HG02759 (cell line): ENCODE results near the gene LMNA.
"Not testable (repeated sequence)": the region's sequence is repeated elsewhere in the genome, so short reads cannot be mapped to it uniquely, and the experiment has no call there.

ENCODE experiments used
- ATAC-seq: cut with Tn5 transposase; IDR thresholded peaks from one replicate; pipeline ENCODE4 v1.9.1; 2021; ENCODE audit warnings: mild to moderate bottlenecking, moderate library complexity; ENCODE audit not compliant: unreplicated experiment

The LMNA gene

DNA sequence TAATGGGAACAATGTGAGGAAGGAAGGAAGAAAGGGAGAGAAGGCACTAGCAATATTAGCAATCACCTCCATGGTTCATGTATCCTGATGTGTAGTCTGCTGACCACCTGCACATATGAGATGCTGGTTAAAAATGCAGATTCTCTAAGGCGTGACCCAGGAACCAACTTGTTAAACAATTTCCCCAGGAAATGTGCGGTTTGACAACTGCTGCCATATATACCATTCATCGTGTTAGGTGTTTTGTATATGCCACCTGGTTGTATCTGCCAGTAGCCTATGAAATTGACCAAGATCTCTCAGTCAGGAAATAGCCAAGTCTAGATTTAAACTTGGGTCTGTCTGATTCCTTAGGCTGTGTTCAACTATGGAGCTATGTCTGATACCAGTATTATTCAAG is 43.0 kb downstream of the LMNA start:
- no peak for ATAC-seq

DNA sequence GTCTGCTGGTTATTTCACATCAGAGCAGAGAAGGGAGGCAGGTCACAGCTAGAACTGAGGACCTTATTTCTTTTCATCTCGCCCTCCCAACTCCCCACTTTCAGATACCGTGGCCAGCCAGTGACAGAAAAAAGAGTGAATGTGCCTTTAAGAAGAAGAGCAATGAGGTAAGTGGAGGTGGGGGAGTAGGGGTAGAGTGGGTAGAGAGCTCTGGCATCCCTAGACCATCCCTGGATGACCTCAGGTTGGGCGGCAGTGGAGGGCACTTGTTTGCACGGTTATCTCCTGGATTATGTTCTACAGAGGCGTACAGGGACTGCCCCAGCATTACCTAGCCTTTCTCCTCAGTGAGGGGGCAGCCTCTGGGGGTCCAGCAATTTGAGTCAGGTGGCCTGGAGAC is 43.5 kb downstream of the LMNA start:
- ATAC-seq: no peak

DNA sequence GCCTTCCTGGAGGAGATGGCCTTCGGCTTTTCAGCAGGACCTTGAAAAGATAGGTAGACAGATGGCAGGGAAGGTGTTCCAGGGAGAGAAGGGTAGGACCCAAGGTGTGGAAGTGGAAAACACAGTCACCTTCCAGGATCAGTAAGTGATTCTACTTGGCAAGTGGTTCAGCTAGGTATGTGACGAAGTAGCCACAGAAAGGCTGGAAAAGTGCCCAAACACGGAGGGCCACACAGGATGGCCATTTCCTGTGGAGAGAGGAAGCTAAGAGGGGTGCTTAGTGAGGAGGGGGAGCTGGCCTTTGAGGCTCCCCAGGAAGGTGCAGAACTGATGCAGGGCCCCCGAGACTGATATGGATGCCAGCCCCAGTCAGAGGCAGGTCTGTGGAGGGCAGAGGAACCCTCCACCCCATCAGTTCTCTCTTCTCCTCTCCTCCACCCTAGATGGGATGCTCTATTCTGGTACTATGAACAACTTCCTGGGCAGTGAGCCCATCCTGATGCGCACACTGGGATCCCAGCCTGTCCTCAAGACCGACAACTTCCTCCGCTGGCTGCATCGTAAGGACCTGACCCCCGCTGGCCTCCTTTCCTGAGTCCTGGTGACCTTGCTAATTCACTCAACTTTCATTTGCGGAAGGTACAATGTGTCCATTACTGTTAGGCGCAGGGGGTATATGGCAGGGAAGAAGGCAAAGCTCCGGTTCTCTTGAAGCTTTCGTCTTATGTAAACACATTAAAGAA is 45.7 kb downstream of the LMNA start:
- no peak for ATAC-seq

DNA sequence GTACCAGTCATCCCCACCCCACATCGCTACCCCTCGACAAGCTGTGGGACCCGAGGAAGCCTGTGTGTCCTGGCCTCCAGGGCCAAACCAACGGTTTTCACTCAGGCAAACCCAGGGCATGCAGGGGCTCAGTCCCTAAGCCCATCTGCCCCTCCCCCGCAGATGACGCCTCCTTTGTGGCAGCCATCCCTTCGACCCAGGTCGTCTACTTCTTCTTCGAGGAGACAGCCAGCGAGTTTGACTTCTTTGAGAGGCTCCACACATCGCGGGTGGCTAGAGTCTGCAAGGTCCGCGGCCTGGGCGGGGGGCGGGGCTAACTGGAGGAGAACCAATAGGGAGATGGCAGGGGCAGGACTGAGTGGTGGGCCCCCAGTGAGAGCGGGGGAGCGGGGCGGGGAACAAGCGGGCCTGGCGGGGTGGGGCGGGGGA is 46.2 kb downstream of the LMNA start:
- ATAC-seq: no peak

DNA sequence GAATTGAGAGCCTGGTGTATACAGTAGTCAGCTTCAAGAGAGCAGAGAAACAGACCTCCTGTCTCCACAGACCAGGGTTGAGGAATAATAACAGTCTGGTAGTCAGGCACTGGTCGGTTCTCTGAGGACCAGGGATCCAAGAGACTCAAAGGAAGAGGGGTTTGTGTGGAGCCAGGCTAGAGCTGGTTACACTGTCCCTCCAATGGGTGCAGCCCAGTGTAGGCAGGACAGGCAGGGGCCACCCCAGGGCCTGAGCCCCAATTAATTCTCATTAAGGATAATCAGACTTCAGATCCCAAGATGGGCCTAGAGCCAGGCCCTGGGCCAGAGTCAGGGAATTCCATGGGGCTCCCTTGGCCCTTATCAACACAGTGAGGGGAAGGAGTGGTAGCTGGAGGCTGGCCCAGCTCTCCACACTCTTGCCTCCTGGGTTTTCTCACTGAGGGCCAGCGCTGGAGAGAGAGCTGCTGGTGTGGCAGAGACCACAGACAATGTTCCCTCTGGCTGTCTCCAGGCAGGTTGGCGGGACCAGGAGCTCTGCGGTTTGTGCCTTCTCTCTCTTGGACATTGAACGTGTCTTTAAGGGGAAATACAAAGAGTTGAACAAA is 48.0 kb downstream of the LMNA start:
- no peak for ATAC-seq

DNA sequence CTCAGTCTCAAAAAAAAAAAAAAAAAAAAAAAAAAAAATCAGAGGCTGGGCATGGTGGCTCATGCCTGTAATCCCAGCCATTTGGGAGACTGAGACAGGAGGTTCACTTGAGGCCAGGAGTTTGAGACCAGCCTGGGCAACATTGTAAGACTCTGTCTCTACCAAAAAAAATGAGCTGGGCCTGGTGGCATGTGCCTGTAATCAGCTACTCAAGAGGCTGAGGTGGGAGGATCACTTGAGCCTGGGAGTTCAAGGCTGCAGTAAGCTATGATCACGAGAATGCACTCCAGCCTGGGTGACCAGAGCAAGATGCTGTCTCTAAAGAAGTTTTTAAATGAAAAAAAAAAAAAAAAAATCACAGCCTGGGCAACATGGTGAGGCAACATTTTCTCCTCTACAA is 49.2 kb downstream of the LMNA start:
- ATAC-seq: no peak

DNA sequence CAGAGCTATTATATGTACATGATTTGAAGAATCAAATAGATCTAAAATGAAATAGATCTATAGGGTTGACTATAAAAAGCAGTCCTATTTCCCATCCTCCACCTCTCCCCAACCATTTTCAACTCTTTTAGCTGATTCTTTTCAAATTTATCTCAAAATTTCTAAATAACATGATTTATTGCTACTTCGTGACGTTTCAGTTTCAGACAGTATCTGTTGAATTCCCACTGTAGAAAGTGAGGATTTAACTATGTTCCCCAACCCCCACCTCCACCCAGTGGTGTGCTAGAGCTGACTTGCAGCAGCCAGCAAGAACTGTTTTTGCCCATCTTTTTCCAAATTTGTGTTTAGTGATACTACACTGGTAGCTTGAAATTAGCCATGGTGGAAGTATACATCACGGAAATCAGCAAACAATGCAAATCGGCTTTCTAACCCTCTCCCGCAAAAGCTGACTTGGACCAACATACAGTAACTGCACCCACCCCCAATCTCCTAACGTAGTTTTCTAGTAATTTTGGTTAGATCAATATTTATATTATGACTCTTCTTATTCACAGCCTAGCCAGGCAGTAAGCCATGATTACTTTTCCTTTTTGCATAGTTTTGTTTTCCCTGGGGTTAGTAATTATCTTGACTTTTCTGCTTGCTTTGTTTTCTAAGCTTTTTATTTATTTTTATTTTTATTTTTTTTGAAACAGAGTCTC is 49.8 kb downstream of the LMNA start:
- no peak for ATAC-seq

DNA sequence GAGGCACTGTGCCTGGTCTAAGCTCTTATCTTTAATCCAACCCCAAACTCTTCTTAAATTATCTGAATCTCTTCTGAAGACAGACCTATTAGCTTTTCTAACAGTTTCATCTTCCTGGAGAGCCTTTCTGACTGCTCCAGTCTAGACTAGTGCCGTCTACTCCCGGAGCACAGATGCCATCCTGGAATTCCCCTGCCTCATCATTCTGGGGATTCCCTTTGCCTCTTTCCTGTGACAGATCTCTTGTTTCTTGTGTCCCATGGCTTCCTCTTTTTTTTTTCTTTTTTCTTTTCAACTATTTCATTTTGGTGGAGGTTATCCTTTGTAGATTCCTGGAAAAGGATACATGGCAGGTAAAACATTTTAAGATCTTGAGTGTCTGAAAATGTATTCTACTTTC is 50.6 kb downstream of the LMNA start:
- no peak for ATAC-seq

DNA sequence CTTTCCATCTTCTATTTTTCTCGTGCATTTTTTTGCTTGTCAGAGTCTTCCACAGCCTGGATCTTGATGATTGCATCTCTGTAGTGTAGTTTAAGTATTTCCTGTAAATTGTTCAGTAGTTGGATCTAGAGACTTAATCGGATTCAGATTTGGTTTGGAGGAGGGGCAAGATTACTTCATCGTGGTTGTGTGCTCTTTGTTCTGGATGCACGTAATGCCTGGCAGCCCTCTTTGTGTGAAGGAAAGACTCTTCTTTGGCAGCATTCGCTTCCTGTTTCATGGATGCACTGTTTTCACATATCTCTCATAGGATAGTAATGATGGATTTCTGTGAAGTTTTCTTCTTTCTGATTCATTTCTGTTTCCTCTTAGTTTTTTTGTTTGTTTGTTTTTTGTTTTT is 53.0 kb downstream of the LMNA start:
- ATAC-seq: no peak

DNA sequence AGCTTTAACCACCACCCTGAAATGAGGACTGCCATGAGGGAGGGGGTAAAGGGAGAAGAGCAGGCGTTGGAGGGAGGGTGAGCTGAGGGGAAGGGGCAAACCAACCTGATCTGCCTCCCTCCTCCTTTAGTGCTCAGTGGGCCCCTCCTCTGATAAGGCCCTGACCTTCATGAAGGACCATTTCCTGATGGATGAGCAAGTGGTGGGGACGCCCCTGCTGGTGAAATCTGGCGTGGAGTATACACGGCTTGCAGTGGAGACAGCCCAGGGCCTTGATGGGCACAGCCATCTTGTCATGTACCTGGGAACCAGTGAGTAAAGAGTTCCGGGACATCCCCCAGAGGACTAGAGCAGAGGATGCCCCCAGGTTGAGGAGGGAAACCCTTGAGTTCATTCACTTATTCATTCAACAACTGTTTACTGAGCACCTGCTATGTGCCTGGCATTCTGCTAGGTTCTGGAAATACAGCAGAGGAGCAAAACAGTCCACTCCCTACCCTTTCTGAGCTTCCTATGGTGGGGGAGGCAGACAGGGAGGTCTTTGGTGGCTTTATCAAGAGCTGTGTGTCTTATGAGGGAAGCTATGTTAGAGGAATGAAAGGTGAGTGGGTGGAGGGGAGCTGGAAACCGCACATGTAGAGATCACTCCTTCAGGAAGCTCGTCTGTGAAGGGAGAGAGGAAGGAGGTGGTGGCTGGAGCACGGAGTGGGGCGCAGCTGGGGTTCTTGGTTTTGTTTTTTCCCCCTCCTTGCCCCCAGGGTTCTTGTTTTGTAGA is 58.4 kb downstream of the LMNA start:
- no peak for ATAC-seq

DNA sequence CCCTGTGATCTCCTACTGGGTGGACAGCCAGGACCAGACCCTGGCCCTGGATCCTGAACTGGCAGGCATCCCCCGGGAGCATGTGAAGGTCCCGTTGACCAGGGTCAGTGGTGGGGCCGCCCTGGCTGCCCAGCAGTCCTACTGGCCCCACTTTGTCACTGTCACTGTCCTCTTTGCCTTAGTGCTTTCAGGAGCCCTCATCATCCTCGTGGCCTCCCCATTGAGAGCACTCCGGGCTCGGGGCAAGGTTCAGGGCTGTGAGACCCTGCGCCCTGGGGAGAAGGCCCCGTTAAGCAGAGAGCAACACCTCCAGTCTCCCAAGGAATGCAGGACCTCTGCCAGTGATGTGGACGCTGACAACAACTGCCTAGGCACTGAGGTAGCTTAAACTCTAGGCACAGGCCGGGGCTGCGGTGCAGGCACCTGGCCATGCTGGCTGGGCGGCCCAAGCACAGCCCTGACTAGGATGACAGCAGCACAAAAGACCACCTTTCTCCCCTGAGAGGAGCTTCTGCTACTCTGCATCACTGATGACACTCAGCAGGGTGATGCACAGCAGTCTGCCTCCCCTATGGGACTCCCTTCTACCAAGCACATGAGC is 62.2 kb downstream of the LMNA start:
- ATAC-seq: no peak

DNA sequence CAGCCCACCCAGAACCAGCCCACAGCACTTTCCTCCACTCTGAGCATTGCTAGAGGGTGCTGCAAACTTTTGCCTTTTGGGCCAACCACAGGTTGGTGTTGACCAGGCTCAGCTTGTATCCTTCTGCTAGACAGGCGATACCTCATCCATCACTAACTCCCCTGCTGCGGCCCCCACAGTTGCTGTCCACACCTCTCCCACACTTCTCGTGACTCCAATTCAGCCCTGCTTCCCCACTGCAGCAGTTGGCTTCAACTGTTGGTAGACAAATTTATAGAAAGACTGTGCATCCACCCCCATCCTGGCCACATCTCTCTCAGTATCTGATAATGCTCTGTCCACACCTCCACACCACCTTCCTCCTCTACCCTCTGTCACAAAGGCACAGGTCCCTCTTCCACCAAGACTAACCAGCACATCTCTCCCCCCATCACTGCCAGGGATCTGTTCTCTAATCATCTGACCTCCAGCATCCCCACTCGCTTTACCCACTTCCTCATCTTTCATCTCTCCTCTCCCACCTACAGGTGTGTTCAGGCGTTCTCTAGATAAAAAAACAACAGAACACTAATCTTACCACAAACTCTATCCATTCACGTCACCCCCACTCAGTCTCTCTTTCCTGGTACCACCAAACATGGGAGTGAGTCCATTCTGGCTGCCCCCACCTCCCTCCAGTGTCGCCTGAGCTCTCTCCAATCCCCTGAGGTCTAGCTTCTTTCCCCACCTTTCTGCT is 63.6 kb downstream of the LMNA start:
- no peak for ATAC-seq

DNA sequence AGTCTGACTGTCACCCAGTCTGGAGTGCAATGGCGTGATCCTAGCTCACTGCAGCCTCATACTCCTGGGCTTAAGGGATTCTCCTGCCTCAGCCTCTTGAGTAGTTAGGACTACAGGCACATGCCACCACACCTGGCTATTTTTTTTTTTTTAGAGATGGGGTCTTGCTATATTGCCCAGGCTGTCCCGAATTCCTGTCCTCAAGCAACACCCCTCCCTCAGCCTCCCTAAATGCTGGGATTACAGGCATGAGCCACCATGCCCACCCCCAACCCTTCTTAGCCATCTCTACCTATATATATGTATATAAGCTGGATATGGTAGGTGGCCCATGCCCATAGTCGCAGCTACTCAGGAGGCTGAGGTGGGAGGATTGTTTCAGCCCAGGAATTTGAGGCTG is 66.0 kb downstream of the LMNA start:
- ATAC-seq: no peak

DNA sequence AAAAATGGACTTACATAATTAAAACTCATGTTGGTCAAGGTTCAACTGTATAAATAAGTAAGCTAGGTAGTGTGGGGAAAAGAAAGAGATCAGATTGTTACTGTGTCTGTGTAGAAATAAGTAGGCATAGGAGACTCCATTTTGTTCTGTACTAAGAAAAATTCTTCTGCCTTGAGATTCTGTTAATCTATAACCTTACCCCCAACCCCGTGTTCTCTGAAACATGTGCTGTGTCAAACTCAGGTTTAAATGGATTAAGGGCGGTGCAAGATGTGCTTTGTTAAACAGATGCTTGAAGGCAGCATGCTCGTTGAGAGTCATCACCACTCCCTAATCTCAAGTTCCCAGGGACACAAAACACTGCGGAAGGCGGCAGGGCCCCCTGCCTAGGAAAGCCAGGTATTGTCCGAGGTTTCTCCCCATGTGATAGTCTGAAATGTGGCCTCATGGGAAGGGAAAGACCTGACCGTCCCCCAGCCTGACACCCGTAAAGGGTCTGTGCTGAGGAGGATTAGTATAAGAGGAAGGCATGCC is 66.9 kb downstream of the LMNA start:
- not testable (repeated sequence) for ATAC-seq

DNA sequence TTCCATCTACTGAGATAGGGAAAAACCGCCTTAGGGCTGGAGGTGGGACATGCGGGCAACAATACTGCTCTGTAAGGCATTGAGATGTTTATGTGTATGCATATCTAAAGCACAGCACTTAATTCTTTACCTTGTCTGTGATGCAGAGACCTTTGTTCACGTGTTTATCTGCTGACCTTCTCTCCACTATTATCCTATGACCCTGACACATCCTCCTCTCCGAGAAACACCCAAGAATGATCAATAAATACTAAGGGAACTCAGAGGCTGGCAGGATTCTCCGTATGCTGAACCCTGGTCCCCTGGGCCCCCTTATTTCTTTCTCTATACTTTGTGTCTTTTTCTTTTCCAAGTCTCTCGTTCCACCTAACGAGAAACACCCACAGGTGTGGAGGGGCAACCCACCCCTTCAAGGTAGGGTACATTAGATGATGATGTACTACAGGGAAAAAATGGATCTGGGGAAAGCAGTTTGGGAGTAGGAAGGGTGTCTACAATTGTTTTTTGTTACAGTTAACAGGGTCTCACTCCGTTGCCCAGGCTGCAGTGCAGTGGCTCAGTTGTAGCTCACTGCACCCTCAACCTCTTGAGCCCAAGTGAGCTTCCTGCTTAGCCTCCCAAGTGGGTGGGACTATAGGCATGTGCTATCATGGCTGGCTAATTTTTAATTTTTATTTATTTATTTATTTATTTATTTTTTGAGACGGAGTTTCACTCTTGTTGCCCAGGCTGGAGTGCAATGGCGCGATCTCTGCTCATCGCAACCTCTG is 67.7 kb downstream of the LMNA start:
- not testable (repeated sequence) for ATAC-seq

DNA sequence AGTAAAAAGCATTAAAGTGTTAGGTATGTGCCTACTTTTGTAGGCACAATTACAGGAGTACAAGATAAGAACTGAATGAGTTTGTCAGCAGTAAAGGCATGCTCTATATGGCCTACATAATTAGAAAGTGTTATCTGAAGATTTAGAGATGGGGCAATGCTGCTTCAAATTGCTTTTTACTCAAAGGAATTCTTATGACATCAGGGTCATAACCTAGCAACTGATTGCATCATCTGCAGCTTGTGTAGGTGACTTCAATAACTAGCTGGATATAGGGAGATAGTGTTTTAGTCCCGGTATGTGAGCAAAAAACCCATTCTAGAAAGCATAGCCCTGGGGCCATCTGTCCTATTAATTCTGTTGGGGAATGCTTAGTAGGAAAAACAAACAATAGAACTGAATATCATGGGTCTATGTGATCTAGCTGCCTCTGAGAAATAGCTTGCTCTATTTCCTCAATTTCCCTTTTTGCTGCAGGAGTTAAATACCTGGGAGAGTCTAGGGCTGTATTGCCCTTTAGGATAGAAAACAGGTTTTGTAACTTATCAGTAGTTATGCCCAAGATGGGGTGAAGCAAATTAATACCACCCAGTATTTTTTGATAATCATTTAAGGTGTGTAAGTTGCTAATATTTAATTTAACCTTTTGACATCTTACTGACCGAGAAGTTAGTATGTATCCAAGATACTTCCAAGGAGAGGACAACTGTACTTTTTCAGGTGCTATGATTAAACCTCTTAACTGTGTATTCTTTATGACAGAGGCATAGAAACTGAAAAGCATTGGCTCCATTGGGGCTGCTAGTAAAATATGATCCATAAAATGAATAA is 72.1 kb downstream of the LMNA start:
- not testable (repeated sequence) for ATAC-seq
